NCI-H1105 treated with DMSO at 0.1 percent for 48 hours (cell line): ENCODE data around the gene GIPC3.

Source experiments
- DNase-seq: peaks from one replicate; lab custom pipeline; 2025; lab: John Stamatoyannopoulos, UW

Gene GIPC3

GRCh38 chr19:3605361-3605760, 20.1 kb downstream of the GIPC3 start:
- DNase-seq: no peak

- DNase-seq: no peak
Measured at GRCh38 chr19:3605770-3606169, 20.5 kb downstream of the GIPC3 start.

GRCh38 chr19:3606174-3606689, 21.0 kb downstream of the GIPC3 start:
- peak; percentile 38 for DNase-seq

GRCh38 chr19:3606690-3607289, 21.5 kb downstream of the GIPC3 start, which contains the start of gene TBXA2R:
Gene TBXA2R (minus strand): TSS chr19:3606875. CDS start chr19:3600634, 6,241 bp downstream.
- no peak for DNase-seq

- no peak for DNase-seq
Measured at GRCh38 chr19:3607303-3608078, 22.2 kb downstream of the GIPC3 start.

- no peak for DNase-seq
Measured at GRCh38 chr19:3608079-3608641, 22.9 kb downstream of the GIPC3 start.

- DNase-seq: no peak
Measured at GRCh38 chr19:3608750-3609322, 23.6 kb downstream of the GIPC3 start.

- DNase-seq: no peak
Measured at GRCh38 chr19:3609779-3610719, 24.8 kb downstream of the GIPC3 start.

GRCh38 chr19:3610745-3611717, 25.8 kb downstream of the GIPC3 start:
- no peak for DNase-seq

GRCh38 chr19:3611841-3612240, 26.6 kb downstream of the GIPC3 start:
- DNase-seq: no peak

GRCh38 chr19:3612330-3612729, 27.1 kb downstream of the GIPC3 start:
- no peak for DNase-seq

- DNase-seq: no peak
Measured at GRCh38 chr19:3612901-3613741, 27.8 kb downstream of the GIPC3 start.

- no peak for DNase-seq
Measured at GRCh38 chr19:3613818-3614661, 28.8 kb downstream of the GIPC3 start.

- no peak for DNase-seq
Measured at GRCh38 chr19:3614858-3615505, 29.7 kb downstream of the GIPC3 start.

- DNase-seq: no peak
Measured at GRCh38 chr19:3615524-3616135, 30.4 kb downstream of the GIPC3 start.

GRCh38 chr19:3617463-3617862, 32.2 kb downstream of the GIPC3 start:
- DNase-seq: no peak

- DNase-seq: no peak
Measured at GRCh38 chr19:3618144-3618810, 33.0 kb downstream of the GIPC3 start.
